Measurements from ENCODE around the gene TBC1D21. TPM values are rescaled to one million over a fixed set of nuclear protein-coding genes. Genes with fewer than 3 reads are reported as not detected.

TBC1D21 gene
- polyA plus RNA-seq, 3 donors = not detected

- Histone ChIP-seq H4K20me1 (ENCODE audit: insufficient read depth, low read length) (no peaks in the 10 kb centered on the region), H3K79me2 (ENCODE audit: insufficient read depth, low read length) (no peaks in the 10 kb centered on the region), H3K9me3 (replicated peaks in 1 of 2; ENCODE audit: control insufficient read depth in 1 of 2, insufficient read depth in 1 of 2, low read length in 2 of 2) (no peaks in the 10 kb centered on the region), H3K4me3 (replicated peaks in 1 of 3; ENCODE audit: low read depth in 2 of 3, low read length in 3 of 3) (no peak overlapping the region), H3K27me3 (ENCODE audit: control insufficient read depth in 2 of 2, insufficient read depth in 2 of 2, low read length in 2 of 2) (no peaks in the 10 kb centered on the region), H3K36me3 (replicated peaks in 1 of 2; ENCODE audit: control insufficient read depth in 1 of 2, insufficient read depth in 2 of 2, low read length in 2 of 2) (no peaks in the 10 kb centered on the region), H3K4me1 (ENCODE audit: control insufficient read depth in 1 of 2, insufficient read depth in 2 of 2, low read length in 2 of 2) (peaks cover 0 to 11% of the 10 kb centered on the region in 2 donors), H3K27ac (ENCODE audit: low read depth in 1 of 2, low read length in 2 of 2) (no peak overlapping the region), H3K4me2 (replicated peaks; ENCODE audit: extremely low read depth, low read length, poor library complexity, severe bottlenecking) (no peak overlapping the region), H3K9ac (ENCODE audit: insufficient read depth, low read length, poor library complexity, severe bottlenecking) (no peak overlapping the region), H2AFZ (ENCODE audit: insufficient read depth, low read depth, low read length, poor library complexity, severe bottlenecking) (peak overlapping the region; percentile 29)
- WGBS (ENCODE audit: insufficient coverage) = 31% methylated on average over 4 of the region's 7 CpGs
- H3K27me3 Mint-ChIP-seq (ENCODE audit: low read depth in 3 of 3) = peaks cover 4 to 11% (median 5%) of the 10 kb centered on the region in 3 donors
- DNase-seq = peak; percentile 53 to 71 (median 69)
- TF ChIP-seq, protein P1, sequence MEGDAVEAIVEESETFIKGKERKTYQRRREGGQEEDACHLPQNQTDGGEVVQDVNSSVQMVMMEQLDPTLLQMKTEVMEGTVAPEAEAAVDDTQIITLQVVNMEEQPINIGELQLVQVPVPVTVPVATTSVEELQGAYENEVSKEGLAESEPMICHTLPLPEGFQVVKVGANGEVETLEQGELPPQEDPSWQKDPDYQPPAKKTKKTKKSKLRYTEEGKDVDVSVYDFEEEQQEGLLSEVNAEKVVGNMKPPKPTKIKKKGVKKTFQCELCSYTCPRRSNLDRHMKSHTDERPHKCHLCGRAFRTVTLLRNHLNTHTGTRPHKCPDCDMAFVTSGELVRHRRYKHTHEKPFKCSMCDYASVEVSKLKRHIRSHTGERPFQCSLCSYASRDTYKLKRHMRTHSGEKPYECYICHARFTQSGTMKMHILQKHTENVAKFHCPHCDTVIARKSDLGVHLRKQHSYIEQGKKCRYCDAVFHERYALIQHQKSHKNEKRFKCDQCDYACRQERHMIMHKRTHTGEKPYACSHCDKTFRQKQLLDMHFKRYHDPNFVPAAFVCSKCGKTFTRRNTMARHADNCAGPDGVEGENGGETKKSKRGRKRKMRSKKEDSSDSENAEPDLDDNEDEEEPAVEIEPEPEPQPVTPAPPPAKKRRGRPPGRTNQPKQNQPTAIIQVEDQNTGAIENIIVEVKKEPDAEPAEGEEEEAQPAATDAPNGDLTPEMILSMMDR (IDR thresholded peaks at IDR 0.05) = peak; percentile 94
- H3K4me3 Mint-ChIP-seq = no peak overlapping the region
- no peaks in the 10 kb centered on the region for H3K36me3 Mint-ChIP-seq
- H3K27ac Mint-ChIP-seq = peak overlapping the region in 1 of 7 donors; percentile 8
- no peaks in the 10 kb centered on the region for H3K9me3 Mint-ChIP-seq
- peaks cover 22% of the 10 kb centered on the region for H3K4me1 Mint-ChIP-seq
- intact Hi-C loops (cut with micrococcal nuclease) = loop anchor here in 1 of 2 donors (2.0 kb wide), 1 partner anchor 35 kb away; the partner anchor contains the start of gene TBC1D21
Observed at GRCh38 chr15:73908030-73908821, 34.9 kb downstream of the TBC1D21 start.

GRCh38 chr15:73908822-73909122 lies 35.4 kb downstream of the TBC1D21 start:
- Mint-ChIP-seq H3K4me1 (peaks cover 22% of the 10 kb centered on the region), H3K36me3 (no peaks in the 10 kb centered on the region)
- WGBS (ENCODE audit: insufficient coverage) = 86% methylated on average over 2 of the region's 2 CpGs

More at GRCh38 chr15:73908822-73909122, 35.4 kb downstream of the TBC1D21 start:
- no peak overlapping the region for H3K9ac ChIP-seq (ENCODE audit: insufficient read depth, low read length, poor library complexity, severe bottlenecking)
- intact Hi-C loops (cut with micrococcal nuclease) = loop anchor here in 1 of 2 donors (2.0 kb wide), 1 partner anchor 36 kb away; the partner anchor contains the start of gene TBC1D21
- H2AFZ ChIP-seq (ENCODE audit: insufficient read depth, low read depth, low read length, poor library complexity, severe bottlenecking) = no peak overlapping the region
- no peaks in the 10 kb centered on the region for H3K79me2 ChIP-seq (ENCODE audit: insufficient read depth, low read length)
- no peaks in the 10 kb centered on the region for H3K27me3 ChIP-seq (ENCODE audit: control insufficient read depth in 2 of 2, insufficient read depth in 2 of 2, low read length in 2 of 2)
- no peaks in the 10 kb centered on the region for H3K36me3 ChIP-seq (replicated peaks in 1 of 2; ENCODE audit: control insufficient read depth in 1 of 2, insufficient read depth in 2 of 2, low read length in 2 of 2)
- H3K9me3 ChIP-seq (replicated peaks in 1 of 2; ENCODE audit: control insufficient read depth in 1 of 2, insufficient read depth in 1 of 2, low read length in 2 of 2) = no peaks in the 10 kb centered on the region
- H3K27ac ChIP-seq (ENCODE audit: low read depth in 1 of 2, low read length in 2 of 2) = no peak overlapping the region
- no peaks in the 10 kb centered on the region for H4K20me1 ChIP-seq (ENCODE audit: insufficient read depth, low read length)
- no peak for DNase-seq
- Mint-ChIP-seq H3K4me3 (no peak overlapping the region), H3K9me3 (no peaks in the 10 kb centered on the region), H3K27me3 (ENCODE audit: low read depth in 3 of 3) (peaks cover 4 to 11% (median 5%) of the 10 kb centered on the region in 3 donors), H3K27ac (no peak overlapping the region)
- H3K4me1 ChIP-seq (ENCODE audit: control insufficient read depth in 1 of 2, insufficient read depth in 2 of 2, low read length in 2 of 2) = peaks cover 0 to 11% of the 10 kb centered on the region in 2 donors
- H3K4me2 ChIP-seq (replicated peaks; ENCODE audit: extremely low read depth, low read length, poor library complexity, severe bottlenecking) = no peak overlapping the region
- TF ChIP-seq, protein P1 (IDR thresholded peaks at IDR 0.05) = no peak
- H3K4me3 ChIP-seq (replicated peaks in 1 of 3; ENCODE audit: low read depth in 2 of 3, low read length in 3 of 3) = no peak overlapping the region
